AG09319 (cell line): Measurements from ENCODE around the gene MAP3K8.

Source experiments
- DNase-seq: peaks from one replicate; pipeline ENCODE4 v3.0.0-alpha.2; 2010; ENCODE audit warnings: low read depth; ENCODE audit errors: extremely low read depth
- TF ChIP-seq, protein P1 (sequence below): IDR thresholded peaks from 2 replicates; pipeline ENCODE4 v1.5.1; 2011; ENCODE audit warnings: low read depth, mild to moderate bottlenecking, inconsistent platforms, low read length, moderate library complexity

Gene MAP3K8

DNA sequence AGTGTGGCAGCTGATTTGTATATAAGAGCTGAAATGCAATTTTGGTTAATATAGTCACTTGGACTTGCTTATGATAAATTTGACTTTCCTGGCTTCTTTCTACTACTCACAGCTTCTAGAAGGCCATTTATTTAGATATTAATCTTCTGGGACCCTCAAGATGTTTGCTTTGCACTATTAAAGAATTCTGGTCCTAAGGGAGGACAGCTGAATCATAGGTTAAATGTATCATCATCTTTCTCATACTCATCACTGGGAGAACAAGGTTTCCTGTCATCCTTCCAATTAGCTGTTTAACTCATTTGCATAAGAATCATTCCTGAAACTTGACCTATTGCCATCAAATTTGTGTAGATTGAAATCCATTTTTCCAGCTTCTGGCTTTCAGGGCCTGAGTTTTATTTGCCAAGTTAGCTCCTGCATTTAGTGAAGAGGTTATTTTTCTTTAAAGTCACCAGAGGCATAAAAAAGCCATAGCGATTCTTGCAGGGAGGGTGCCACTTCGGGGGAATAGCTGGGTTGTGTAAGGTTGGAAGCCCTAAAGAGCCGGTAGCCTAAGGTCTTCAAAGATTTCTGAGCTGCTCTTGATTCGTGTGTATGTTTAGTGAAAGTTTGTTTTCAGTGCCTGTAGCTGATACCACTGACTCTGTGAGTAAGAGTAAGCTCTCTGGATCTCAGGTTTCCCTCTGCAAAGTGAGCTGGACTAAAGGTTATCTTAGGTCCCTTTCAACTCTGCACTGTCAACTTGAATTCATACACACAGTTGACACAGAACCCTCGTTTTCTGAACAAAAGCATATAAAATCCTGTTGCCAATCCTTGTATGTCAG is 4.3 kb downstream of the MAP3K8 start:
- no peak for DNase-seq
- TF ChIP-seq, protein P1, sequence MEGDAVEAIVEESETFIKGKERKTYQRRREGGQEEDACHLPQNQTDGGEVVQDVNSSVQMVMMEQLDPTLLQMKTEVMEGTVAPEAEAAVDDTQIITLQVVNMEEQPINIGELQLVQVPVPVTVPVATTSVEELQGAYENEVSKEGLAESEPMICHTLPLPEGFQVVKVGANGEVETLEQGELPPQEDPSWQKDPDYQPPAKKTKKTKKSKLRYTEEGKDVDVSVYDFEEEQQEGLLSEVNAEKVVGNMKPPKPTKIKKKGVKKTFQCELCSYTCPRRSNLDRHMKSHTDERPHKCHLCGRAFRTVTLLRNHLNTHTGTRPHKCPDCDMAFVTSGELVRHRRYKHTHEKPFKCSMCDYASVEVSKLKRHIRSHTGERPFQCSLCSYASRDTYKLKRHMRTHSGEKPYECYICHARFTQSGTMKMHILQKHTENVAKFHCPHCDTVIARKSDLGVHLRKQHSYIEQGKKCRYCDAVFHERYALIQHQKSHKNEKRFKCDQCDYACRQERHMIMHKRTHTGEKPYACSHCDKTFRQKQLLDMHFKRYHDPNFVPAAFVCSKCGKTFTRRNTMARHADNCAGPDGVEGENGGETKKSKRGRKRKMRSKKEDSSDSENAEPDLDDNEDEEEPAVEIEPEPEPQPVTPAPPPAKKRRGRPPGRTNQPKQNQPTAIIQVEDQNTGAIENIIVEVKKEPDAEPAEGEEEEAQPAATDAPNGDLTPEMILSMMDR, result no peak

DNA sequence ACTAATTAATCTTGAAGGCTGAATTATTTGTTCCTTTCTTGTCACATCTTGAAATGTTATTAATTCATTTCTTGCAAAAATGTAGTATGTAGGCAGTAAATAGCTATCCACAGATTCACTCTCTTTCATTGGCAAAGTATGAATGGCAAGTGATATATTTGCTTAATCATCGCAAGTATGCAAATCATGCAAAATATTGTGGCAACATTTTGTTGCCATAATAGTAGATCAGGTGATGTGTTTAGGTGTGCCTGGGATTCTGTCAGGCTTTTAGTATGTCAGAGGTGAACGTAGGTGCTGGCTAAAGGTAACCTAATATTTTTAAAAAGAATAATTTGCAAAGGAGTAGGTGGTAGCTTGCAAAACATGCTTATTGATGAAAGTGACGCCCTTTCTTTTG is 5.9 kb downstream of the MAP3K8 start:
- DNase-seq, result no peak
- TF ChIP-seq, protein P1, result no peak

DNA sequence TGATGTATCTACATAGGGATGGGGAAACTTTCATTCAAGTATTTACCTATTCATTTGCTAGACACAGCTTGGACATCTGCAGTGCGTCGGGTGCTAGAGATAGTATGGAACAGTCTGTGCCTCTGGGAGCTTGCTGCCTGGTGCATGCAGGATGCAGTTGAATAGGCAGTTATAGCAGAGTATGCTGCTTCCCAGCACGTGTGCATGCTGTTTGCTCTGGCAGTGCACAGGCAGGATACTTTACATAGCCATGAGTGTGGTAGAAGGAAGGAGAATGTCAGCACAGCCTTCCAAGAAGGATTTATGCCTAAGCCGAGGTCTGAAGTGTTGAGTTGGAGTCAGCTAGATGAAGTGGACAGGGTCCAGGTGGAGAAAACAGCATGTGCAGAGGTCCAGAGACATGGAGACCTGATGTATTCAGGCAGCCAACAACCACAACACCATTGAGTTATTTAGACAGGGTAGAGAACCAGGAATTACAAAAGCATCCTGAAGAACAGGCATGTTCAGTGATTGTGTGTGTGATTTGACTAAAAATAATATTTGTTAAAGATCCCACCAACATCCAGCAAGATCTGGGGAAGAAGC is 8.1 kb downstream of the MAP3K8 start:
- DNase-seq, result no peak
- TF ChIP-seq, protein P1, result no peak

DNA sequence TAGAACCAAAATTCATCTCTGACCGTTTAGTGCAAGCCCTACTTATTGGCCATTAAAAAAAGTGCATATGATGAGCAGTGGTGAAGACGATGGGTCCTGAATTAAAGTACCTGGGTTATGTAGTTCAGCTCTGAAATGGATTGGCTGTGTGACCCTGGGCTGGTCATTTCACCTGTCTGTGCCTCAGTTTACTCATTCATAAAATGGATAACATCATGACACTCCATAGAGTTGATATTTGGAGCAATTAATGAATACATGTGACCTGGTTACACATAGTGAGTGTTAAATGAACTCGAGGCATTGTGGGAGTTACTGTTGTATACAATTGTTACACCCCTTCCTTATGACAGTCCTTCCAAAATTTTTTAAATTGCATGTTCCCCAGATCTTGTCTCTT is 9.1 kb downstream of the MAP3K8 start:
- no peak for DNase-seq
- TF ChIP-seq, protein P1, result no peak

DNA sequence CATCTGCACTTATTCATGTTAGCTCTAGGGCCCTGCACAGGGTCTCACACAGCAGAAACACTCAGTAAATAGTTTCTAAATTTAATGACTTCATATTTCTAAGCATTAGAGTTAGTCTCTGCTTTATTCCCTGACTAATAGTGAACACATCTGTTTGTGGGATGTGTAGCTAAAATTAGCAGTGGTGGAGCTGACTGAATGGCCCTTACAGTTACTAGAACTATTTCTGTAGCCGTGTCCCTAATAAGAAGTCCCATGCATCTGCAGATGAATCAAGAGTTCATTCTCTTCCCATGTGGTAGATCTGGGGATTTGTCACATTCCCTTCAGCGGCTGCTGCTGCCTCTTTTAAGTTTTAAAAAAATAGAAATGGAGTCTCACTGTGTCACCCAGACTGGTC is 11.7 kb downstream of the MAP3K8 start:
- TF ChIP-seq, protein P1, result no peak
- no peak for DNase-seq

DNA sequence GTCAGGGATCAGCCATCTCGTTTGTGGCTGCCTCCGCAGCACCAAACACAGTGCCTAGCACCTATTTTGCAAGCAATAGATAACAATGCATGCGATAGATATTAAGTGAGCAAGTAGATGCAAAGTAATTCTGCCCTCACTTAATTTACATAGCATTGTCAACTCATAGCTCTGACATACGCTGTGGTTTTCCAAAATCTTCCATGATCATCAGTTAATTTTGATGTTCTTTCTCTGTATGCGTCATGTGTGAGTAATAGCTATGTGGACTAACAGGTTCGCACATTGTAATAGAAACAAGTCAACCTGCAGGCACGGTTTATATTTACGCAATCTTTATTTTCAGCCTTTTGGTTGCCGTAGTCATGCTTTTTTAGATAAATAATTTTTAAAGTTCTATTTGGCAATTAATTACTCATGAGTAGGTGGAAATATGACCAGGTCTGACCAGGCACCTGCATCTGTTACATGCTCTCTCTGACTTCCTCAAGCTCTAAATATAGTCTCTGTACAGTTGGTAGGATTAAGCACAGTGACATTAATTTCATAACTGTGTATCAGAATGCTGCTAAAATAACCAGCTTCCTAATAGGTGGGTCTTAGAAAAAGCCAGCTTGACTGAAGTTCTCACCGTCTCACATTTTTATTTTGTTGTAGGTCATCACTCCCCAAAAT is 13.3 kb downstream of the MAP3K8 start:
- DNase-seq, result no peak
- TF ChIP-seq, protein P1, result no peak

DNA sequence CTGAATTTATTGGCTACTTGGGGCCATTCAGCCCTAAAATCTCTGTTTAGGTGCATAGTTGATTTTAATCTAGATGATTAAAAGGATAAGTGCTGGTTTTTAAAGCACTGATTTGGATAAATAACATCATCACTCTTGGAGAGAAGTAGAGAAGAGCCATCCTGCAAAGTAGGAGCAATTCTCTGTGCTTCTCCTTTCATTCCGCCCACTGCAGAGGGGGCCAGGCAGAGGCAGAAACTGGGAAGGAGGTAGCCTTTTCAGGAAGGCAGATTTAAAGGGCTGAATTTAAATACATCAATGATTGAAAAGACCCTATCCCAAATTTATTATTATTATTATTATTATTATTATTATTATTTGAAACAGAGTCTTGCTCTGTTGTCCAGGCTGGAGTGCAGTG is 14.1 kb downstream of the MAP3K8 start:
- TF ChIP-seq, protein P1, result no peak
- no peak for DNase-seq
